GM12878 (cell line): ENCODE results near the gene PRM2. TPM values are rescaled to one million over a fixed set of nuclear protein-coding genes. Genes with fewer than 3 reads are reported as not detected.

Experiments used
- ATAC-seq: fragments of 200-7000 bp; cut with Tn5 transposase; 3 replicates; pipeline ENCODE4 v1.9.1; 2020; ENCODE audit warnings: mild to moderate bottlenecking, moderate library complexity
- BruUV-seq: library from RNA; stranded (reverse); fragments of 400-500 nt; replicated peaks from 2 replicates; lab custom pipeline; 2021; lab: Mats Ljungman, UMichigan
- CTCF ChIA-PET: fragments of 300-600 bp; sonication (Branson Sonifier 250); formaldehyde crosslinking; extraction: SDS; loops from one replicate; lab custom pipeline; 2021; ENCODE audit warnings: inconsistent platforms; lab: Yijun Ruan, JAX
- POLR2A ChIA-PET: fragments of 350-600 bp; formaldehyde crosslinking; extraction: SDS; loops from one replicate; lab custom pipeline; 2021; ENCODE audit warnings: inconsistent platforms; lab: Charles Lee
- RAD21 ChIA-PET: fragments of 300-600 bp; sonication (Branson Sonifier 250); formaldehyde crosslinking; loops from one replicate; lab custom pipeline; 2023; ENCODE audit warnings: antibody characterized with exemption; ENCODE audit not compliant: unreplicated experiment; lab: Charles Lee
- SMC1A ChIA-PET: fragments of 300-600 bp; sonication (Branson Sonifier 250); formaldehyde crosslinking; loops from one replicate; lab custom pipeline; 2023; ENCODE audit not compliant: unreplicated experiment, uncharacterized antibody; lab: Charles Lee
- DNase-seq: peaks from one replicate; pipeline ENCODE4 v3.0.0-alpha.2; 2011; ENCODE audit warnings: low read depth, low spot score
- FAIRE-seq: peaks from 3 replicates; lab custom pipeline; 2011; peaks lifted over from hg19 to GRCh38; lab: Jason Lieb, UNC
- H2AFZ ChIP-seq: 2 replicates; pipeline ENCODE4 v1.6.0; 2011; ENCODE audit warnings: low read depth, low read length, control low read depth; ENCODE audit not compliant: control insufficient read depth
- H3K27ac ChIP-seq: 2 replicates; pipeline ENCODE4 v1.5.1; 2011; ENCODE audit warnings: control low read depth; ENCODE audit not compliant: control insufficient read depth, insufficient read depth
- H3K27me3 ChIP-seq, 2 experiments: replicated peaks in 1 of 2; 2 replicates each; pipeline versions ENCODE4 v1.6.0 to v1.6.1; 2011; ENCODE audit warnings: low read length in 1 of 2; ENCODE audit not compliant: control insufficient read depth in 2 of 2, insufficient read depth in 2 of 2
- H3K36me3 ChIP-seq, 2 experiments: 2 replicates each; pipeline ENCODE4 v1.5.1; 2011; ENCODE audit warnings: low read length in 1 of 2; ENCODE audit not compliant: control insufficient read depth in 2 of 2, insufficient read depth in 2 of 2
- H3K4me1 ChIP-seq: 2 replicates; pipeline ENCODE4 v1.6.1; 2011; ENCODE audit warnings: mild to moderate bottlenecking, low read length, moderate library complexity, mixed read lengths; ENCODE audit not compliant: control insufficient read depth, insufficient read depth
- H3K4me2 ChIP-seq: 2 replicates; pipeline ENCODE4 v1.6.0; 2011; ENCODE audit warnings: control low read depth; ENCODE audit not compliant: control insufficient read depth, insufficient read depth
- H3K4me3 ChIP-seq: fragments of 200-600 bp; sonication (generic); 2 replicates; pipeline ENCODE4 v1.5.1; 2016
- H3K79me2 ChIP-seq: 2 replicates; pipeline ENCODE4 v1.6.0; 2011; ENCODE audit warnings: low read length; ENCODE audit not compliant: control insufficient read depth, insufficient read depth
- H3K9ac ChIP-seq: 2 replicates; pipeline ENCODE4 v1.8.0; 2011; ENCODE audit warnings: low read length, control low read depth, mixed read lengths; ENCODE audit not compliant: control insufficient read depth, insufficient read depth
- H3K9me3 ChIP-seq: replicated peaks from 3 replicates; pipeline ENCODE4 v1.5.1; 2011; ENCODE audit warnings: mild to moderate bottlenecking, low read length; ENCODE audit not compliant: control insufficient read depth, insufficient read depth
- H4K20me1 ChIP-seq: 2 replicates; pipeline ENCODE4 v1.6.0; 2011; ENCODE audit not compliant: control insufficient read depth, insufficient read depth
- E4F1 ChIP-seq: fragments of 450-650 bp; IDR thresholded peaks from 2 replicates; pipeline ENCODE4 v1.6.1; 2018; ENCODE audit warnings: borderline replicate concordance, mild to moderate bottlenecking; ENCODE audit not compliant: partially characterized antibody
- ELK1 ChIP-seq: IDR thresholded peaks from 2 replicates; pipeline ENCODE4 v1.6.1; 2012; ENCODE audit warnings: low read depth, low read length, improper control_type of control experiment
- LARP7 ChIP-seq: fragments of 450-650 bp; IDR thresholded peaks from 2 replicates; pipeline ENCODE4 v1.6.1; 2017; ENCODE audit warnings: mild to moderate bottlenecking
- MEF2B ChIP-seq: fragments of 450-650 bp; IDR thresholded peaks from 2 replicates; pipeline ENCODE4 v1.6.1; 2018; ENCODE audit warnings: mild to moderate bottlenecking, moderate library complexity; ENCODE audit not compliant: partially characterized antibody, poor library complexity, severe bottlenecking
- RBBP5 ChIP-seq: fragments of 200-600 bp; sonication (generic); conservative IDR thresholded peaks from 2 replicates; pipeline ENCODE4 v1.6.1; 2016
- RCOR1 ChIP-seq: conservative IDR thresholded peaks from 2 replicates; pipeline ENCODE4 v1.6.1; 2012; ENCODE audit warnings: low read depth, low read length, improper control_type of control experiment
- ZNF217 ChIP-seq: fragments of 450-650 bp; IDR thresholded peaks from 2 replicates; pipeline ENCODE4 v1.6.1; 2017; ENCODE audit warnings: antibody characterized with exemption, mild to moderate bottlenecking
- WGBS: methylation state at CpG from one replicate; pipeline ENCODE4 v1.1.6; 2016; ENCODE audit warnings: low lambda C conversion rate; ENCODE audit not compliant: insufficient replicate concordance, insufficient coverage; ENCODE audit errors: missing lambda C conversion rate; 5-methylcytosine and 5-hydroxymethylcytosine counted together
- in situ Hi-C: fragments of 300-500 bp; cut with MboI; formaldehyde crosslinking; loops from 9 replicates; pipeline ENCODE4 v1.14.3; 2018; ENCODE audit warnings: mixed read lengths
- intact Hi-C: fragments of 100-400 bp; cut with micrococcal nuclease; formaldehyde crosslinking; loops from one replicate; pipeline ENCODE4 v1.14.2; 2022; ENCODE audit not compliant: unreplicated experiment
- polyA plus RNA-seq, 11 experiments: library from polyadenylated mRNA; depleted of rRNA in 4 of 11; unstranded in 6 of 11; stranded (reverse) in 5 of 11; fragments of >200 nt; fragmentation: Nextera tagmentation in 4 of 11; fragmentation: Illumina TruSeq in 1 of 11; extraction: Ambion mirVana in 4 of 11; extraction: Trizol in 1 of 11; gene quantifications; 1 replicate in 1 of 11; 2 replicates in 10 of 11; pipeline versions ENCODE4 v1.2.1 to v1.2.3, GENCODE V29; 2011 to 2016; ENCODE audit warnings: inconsistent platforms in 2 of 11, missing spikeins in 2 of 11, low read depth in 1 of 11
- total RNA-seq, 4 experiments: library from RNA; depleted of rRNA in 3 of 4; stranded (reverse); fragments of >200 nt in 3 of 4; fragmentation: Illumina TruSeq in 1 of 4; extraction: Trizol in 1 of 4; gene quantifications; 2 replicates each; pipeline versions ENCODE4 v1.2.1 to v1.2.3, GENCODE V29; 2013 to 2021
- TF ChIP-seq, protein P1 (sequence below): fragments of 450-650 bp; formaldehyde crosslinking; IDR thresholded peaks from 2 replicates; pipeline ENCODE4 v1.5.0; 2022; ENCODE audit warnings: mild to moderate bottlenecking, missing genetic modification characterization

The PRM2 gene
- total and polyA plus RNA-seq, 10 of the 15 experiments (the other 5 are each of a cell fraction or from before 2014, with no cell fraction given), result not detected

DNA sequence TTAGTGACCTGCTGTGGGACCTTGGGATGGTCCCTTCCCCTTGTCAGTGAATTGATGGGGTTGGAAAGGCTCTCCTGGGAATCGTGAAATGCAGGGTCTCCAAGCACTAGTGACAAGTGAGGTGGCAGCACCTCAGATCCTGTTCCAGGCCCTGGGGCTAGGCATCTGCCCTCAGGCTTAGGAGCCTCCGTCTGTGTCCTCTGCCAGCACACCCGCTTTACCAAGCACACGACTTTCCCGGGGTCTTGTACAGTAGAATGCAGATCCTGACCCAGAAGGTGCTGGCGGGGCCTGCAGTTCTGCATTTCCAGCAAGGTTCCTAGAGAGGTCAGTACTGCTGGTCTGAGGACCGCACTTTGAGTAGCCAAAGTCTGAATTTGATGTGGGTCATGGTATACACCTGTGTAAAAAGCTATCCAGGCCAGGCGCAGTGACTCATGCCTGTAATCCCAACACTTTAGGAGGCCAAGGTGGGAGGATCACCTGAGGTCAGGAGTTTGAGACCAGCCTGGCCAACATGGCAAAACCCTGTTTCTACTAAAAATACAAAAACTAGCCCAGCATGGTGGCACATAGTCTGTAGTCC is 38.1 kb upstream of the PRM2 start (continued):
- TF ChIP-seq, protein P1, sequence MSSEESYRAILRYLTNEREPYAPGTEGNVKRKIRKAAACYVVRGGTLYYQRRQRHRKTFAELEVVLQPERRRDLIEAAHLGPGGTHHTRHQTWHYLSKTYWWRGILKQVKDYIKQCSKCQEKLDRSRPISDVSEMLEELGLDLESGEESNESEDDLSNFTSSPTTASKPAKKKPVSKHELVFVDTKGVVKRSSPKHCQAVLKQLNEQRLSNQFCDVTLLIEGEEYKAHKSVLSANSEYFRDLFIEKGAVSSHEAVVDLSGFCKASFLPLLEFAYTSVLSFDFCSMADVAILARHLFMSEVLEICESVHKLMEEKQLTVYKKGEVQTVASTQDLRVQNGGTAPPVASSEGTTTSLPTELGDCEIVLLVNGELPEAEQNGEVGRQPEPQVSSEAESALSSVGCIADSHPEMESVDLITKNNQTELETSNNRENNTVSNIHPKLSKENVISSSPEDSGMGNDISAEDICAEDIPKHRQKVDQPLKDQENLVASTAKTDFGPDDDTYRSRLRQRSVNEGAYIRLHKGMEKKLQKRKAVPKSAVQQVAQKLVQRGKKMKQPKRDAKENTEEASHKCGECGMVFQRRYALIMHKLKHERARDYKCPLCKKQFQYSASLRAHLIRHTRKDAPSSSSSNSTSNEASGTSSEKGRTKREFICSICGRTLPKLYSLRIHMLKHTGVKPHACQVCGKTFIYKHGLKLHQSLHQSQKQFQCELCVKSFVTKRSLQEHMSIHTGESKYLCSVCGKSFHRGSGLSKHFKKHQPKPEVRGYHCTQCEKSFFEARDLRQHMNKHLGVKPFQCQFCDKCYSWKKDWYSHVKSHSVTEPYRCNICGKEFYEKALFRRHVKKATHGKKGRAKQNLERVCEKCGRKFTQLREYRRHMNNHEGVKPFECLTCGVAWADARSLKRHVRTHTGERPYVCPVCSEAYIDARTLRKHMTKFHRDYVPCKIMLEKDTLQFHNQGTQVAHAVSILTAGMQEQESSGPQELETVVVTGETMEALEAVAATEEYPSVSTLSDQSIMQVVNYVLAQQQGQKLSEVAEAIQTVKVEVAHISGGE (CRISPR knock-in tag), result no peak
- TF ChIP-seq MEF2B, result no peak

DNA sequence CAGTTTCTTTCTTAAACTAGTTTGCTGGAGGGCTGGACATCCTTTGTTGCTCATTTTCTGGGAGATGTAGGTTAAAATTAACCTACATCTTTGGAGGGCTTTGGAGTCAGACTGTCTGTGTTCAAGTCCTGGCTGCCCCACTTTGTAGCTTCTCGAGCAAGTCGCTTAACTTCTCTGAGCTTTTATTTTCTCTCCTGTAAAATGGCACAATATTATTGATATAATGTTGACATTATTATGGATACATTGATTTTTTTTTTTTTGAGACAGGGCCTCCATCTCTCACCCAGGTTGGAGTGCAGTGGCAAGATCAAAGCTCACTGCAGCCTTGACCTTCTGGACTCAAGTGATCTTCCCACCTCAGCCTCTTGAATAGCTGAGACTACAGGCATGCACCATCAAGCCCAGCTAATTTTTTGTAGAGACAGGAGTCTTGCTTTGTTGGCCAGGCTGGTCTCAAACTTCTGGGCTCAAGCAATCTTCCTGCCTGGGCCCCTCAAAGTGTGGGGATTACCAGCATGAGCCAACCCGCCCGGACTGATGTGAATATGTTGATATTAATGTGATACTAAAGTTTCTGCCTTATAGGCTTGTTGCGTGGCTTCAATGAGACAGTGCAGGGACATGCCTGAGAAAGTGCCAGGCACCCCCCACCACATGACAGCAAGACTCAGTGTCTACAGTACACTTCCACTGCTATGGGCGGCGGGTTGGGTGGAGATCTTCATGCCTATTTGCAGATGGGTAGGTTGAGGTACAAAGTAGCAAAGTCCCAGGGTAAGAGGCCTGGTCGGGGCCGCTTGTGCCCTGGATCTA is 37.4 kb upstream of the PRM2 start:
- ATAC-seq (no peak), FAIRE-seq (no peak), DNase-seq (no peak)
- intact Hi-C loops, result loop anchor here (5.0 kb wide), 1 partner anchor 106 kb away; no protein-coding TSS in a partner anchor
- ChIA-PET POLR2A (interaction anchor here (0.6 to 2.8 kb wide), 7 partner anchors 10 to 65 kb away, joined by 3 to 14 read pairs (median 4); partner anchors contain the start of gene SOCS1), RAD21 (interaction anchor here (7.0 to 8.5 kb wide), 4 partner anchors 14 to 57 kb away, joined by 89 to 206 read pairs (median 116); partner anchors contain the start of gene SOCS1), SMC1A (interaction anchor here (0.7 to 7.4 kb wide), 9 partner anchors 10 to 69 kb away, joined by 3 to 194 read pairs (median 6); partner anchors contain the start of gene SOCS1), CTCF (interaction anchor here (6.9 kb wide), 1 partner anchor 40 kb away, joined by 70 read pairs; no protein-coding TSS in a partner anchor)
- H4K20me1 ChIP-seq, result no peaks in the 10 kb centered on the region
- WGBS, result 98% methylated on average over 9 of the region's 9 CpGs
- no peak for TF ChIP-seq E4F1
- TF ChIP-seq RBBP5, result no peak
- TF ChIP-seq LARP7, result no peak
- TF ChIP-seq ELK1, result no peak
- no peak for TF ChIP-seq RCOR1
- no peak for TF ChIP-seq ZNF217
- no peak overlapping the region for H3K27ac ChIP-seq
- no peak overlapping the region for H3K4me2 ChIP-seq
- no TSS peak for BruUV-seq
- H3K4me3 ChIP-seq, result no peak overlapping the region
- no peak overlapping the region for H3K9ac ChIP-seq
- in situ Hi-C loops, result no loop called here
- no peaks in the 10 kb centered on the region; the same call in 2 of the 3 replicates for H3K9me3 ChIP-seq
- no peak overlapping the region for H2AFZ ChIP-seq
- H3K79me2 ChIP-seq, result no peaks in the 10 kb centered on the region
- H3K27me3 ChIP-seq, result no peaks in the 10 kb centered on the region; a peak in 1 of 4 replicates
- H3K36me3 ChIP-seq, result no peaks in the 10 kb centered on the region
- H3K4me1 ChIP-seq, result peaks cover 49% of the 10 kb centered on the region
